Uterus (tissue), 2 donors: ENCODE results near the gene MATK.

Experiments
- CTCF ChIP-seq, 4 experiments: fragments of 200-600 bp in 2 of 4; fragments of 450-650 bp in 2 of 4; sonication (generic) in 2 of 4; IDR thresholded peaks; one replicate each; pipeline ENCODE4 v1.5.1; 2016 to 2019; ENCODE audit warnings: antibody characterized with exemption in 4 of 4, mild to moderate bottlenecking in 2 of 4, moderate library complexity in 1 of 4
- POLR2A ChIP-seq, 2 donors: fragments of 450-650 bp; IDR thresholded peaks; one replicate each; pipeline ENCODE4 v1.6.1; 2016; ENCODE audit warnings: antibody characterized with exemption in 2 of 2, mild to moderate bottlenecking in 1 of 2, moderate library complexity in 1 of 2

GRCh38 chr19:3807574-3808354 is 21.6 kb upstream of the MATK start:
- TF ChIP-seq CTCF (IDR thresholded peaks at IDR 0.05) (no peak), POLR2A (IDR thresholded peaks at IDR 0.05) (no peak)
